Measurements from ENCODE around the gene PRSS35.
"Not testable (repeated sequence)": the region's sequence is repeated elsewhere in the genome, so short reads cannot be mapped to it uniquely, and the experiment has no call there.

Gene PRSS35

DNA sequence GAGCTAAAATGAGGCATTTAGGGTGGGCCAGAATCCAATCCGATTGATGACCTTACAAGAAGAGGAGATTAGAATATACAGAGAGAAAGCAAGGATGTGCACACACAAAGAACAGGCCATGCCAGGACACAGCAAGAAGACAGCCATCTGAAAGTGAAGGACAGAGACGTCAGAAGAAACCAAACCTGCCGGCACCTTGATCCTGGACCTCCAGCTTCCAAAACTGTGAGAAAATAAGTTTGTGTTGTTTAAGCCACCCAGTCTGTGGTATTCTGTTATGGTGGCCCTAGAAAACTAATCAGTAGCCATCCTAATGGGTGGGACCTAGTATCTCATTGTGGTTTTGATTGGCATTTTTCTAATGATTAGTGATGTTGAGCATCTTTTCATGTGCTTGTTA, 41.7 kb upstream of the PRSS35 start:
- TF ChIP-seq, protein P1, sequence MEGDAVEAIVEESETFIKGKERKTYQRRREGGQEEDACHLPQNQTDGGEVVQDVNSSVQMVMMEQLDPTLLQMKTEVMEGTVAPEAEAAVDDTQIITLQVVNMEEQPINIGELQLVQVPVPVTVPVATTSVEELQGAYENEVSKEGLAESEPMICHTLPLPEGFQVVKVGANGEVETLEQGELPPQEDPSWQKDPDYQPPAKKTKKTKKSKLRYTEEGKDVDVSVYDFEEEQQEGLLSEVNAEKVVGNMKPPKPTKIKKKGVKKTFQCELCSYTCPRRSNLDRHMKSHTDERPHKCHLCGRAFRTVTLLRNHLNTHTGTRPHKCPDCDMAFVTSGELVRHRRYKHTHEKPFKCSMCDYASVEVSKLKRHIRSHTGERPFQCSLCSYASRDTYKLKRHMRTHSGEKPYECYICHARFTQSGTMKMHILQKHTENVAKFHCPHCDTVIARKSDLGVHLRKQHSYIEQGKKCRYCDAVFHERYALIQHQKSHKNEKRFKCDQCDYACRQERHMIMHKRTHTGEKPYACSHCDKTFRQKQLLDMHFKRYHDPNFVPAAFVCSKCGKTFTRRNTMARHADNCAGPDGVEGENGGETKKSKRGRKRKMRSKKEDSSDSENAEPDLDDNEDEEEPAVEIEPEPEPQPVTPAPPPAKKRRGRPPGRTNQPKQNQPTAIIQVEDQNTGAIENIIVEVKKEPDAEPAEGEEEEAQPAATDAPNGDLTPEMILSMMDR (IDR thresholded peaks at IDR 0.05), result no peak
- no peak for TF ChIP-seq ZFX (IDR thresholded peaks at IDR 0.05; ENCODE audit: borderline replicate concordance)
- H3K27ac ChIP-seq, result no peak overlapping the region

DNA sequence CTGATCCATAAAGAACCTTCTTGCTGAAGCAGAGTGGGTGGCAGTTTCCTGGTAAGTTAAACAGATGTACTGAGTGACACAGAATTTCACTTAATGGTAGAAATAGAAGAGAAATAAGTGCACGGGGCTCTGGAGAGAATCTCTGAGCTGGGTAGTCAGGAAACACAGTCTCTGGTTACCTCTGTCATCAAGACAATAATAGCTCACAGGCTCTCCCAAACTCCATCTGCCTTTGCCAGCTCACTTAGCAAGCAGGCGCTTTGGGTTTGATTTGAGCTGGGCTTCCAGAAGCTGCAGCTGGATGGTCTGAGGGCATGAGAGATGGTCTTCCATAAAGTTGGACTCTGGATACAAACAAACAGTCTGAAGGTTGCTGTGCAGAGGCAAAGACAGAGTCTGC, 39.6 kb upstream of the PRSS35 start:
- TF ChIP-seq, protein P1 (IDR thresholded peaks at IDR 0.05), result no peak
- no peak overlapping the region for H3K27ac ChIP-seq

DNA sequence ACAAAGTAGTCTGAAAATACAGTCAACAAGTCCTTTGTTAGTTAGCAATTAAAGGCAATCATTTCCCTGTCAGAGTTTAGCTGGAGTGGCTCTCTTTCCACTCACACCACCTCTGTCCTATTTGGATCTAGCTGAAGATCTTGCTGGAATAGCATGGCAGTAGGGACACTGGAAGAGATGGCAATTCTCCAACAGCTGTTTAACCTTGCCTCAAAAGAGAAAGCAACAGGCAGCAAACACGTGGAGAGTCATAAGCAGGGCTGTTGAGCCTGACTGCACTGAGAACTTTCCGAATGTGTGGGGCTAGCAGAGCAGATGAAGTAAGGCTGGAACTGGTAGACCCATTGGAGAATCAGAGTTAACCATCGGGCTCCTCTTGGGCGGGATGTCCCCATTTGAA, 38.0 kb upstream of the PRSS35 start:
- H3K27ac ChIP-seq, result no peak overlapping the region
- no peak for TF ChIP-seq ZFX (IDR thresholded peaks at IDR 0.05; ENCODE audit: borderline replicate concordance)
- TF ChIP-seq, protein P1 (IDR thresholded peaks at IDR 0.05), result no peak

DNA sequence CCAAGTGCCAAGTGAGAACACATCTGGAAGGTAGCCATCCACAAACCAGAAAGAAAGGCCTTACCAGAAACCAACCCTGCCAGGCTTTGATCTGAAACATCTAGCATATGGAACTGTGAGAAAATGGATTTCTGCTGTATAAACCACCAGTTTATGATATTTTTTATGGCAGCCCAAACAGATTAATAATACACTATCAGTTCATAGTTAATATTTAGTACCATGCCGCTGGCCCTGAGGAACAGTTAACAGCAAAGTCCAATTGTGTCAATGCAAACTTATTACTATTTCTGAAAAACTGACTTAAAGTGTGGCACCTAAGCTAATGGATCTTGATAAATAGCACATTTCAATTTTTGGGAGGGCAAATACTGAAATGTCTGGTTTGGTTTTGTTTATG, 35.4 kb upstream of the PRSS35 start:
- no peak overlapping the region for H3K27ac ChIP-seq
- TF ChIP-seq, protein P1 (IDR thresholded peaks at IDR 0.05), result no peak
- TF ChIP-seq ZFX (IDR thresholded peaks at IDR 0.05; ENCODE audit: borderline replicate concordance), result no peak

DNA sequence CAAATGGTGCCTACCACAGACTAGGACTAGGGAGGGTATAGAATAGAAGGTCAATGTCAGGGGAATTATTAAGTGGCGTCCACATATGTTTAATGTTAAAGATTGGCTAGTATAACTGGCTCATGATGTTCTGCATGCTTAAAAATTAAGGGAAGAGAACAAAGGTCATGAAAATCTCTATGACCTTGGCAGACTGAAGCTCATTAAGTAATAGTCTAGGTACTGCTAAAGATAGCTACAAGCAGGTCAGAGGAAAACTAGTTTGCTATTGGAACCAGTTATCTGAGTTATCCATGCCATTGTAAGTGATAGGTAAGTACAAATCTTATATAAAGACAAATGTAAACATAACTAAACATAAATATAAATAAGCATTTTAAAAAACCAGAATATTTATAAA, 32.9 kb upstream of the PRSS35 start:
- TF ChIP-seq ZFX (IDR thresholded peaks at IDR 0.05; ENCODE audit: borderline replicate concordance), result no peak
- TF ChIP-seq, protein P1 (IDR thresholded peaks at IDR 0.05), result no peak
- H3K27ac ChIP-seq, result no peak overlapping the region

DNA sequence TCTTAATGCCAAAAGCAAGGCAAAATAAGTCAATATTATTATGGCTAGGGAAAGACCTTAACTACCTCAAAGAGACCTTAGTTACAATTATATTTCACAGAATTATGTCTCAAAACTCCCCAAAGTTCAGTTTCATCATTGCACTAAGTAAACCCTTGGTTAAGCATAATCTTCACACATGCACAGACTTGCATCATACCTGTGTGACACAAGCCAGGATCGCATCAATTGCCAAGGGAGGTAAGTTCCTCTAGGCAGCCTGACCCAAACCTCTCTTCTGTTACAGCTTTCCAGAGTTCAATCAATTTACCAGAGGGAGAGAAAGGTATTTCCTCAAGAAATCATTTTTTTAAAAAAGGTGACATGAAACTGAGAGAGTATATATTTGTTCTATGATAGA, 31.9 kb upstream of the PRSS35 start:
- TF ChIP-seq ZFX (IDR thresholded peaks at IDR 0.05; ENCODE audit: borderline replicate concordance), result no peak
- TF ChIP-seq, protein P1 (IDR thresholded peaks at IDR 0.05), result no peak
- no peak overlapping the region for H3K27ac ChIP-seq

DNA sequence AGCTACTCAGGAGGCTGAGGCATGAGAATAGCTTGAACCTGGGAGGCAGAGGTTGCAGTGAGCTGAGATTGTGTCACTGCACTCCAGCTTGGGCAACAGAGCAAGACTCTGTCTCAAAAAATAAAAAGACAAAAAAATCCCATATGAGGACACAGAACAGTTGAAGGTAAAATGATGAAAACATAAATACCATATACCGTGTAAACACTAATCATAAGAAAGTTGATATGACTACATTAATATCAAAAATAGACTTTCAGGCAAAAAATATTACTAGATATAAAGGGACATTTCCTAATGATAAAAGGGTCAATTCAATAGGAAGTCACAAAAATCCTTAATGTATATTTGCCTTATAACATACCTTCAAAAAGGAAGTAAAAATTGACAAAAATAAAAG, 30.4 kb upstream of the PRSS35 start:
- H3K27ac ChIP-seq, result not testable (repeated sequence)

DNA sequence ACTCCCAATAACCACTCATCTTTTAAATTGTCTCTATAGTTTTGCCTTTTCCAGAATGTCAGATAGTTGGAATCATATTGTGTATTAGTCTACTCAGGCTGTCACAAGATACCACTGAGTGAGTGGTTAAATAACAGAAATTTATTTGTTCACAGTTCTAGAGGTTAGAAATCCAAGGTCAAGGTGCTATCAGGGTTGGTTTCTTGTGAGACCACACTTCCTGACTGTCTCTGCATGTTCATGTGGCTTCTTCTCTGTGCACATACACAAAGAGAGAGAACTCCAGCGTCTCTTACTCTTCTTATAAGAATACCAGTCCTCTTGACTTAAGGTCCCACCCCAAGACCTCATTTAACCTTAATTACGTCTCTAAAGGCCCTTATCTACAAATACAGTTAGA, 23.9 kb upstream of the PRSS35 start:
- TF ChIP-seq, protein P1 (IDR thresholded peaks at IDR 0.05), result no peak
- TF ChIP-seq ZFX (IDR thresholded peaks at IDR 0.05; ENCODE audit: borderline replicate concordance), result no peak
- H3K27ac ChIP-seq, result no peak overlapping the region

Data from 22Rv1 (cell line).